Upper lobe of left lung (tissue), 6 donors: Measurements from ENCODE around the gene HHAT. TPM values are rescaled to one million over a fixed set of nuclear protein-coding genes. Genes with fewer than 3 reads are reported as not detected.

ENCODE experiments used
- ATAC-seq, 2 donors: fragments of 200-7000 bp; cut with Tn5 transposase; one replicate each; pipeline ENCODE4 v1.9.1; 2022; ENCODE audit warnings: mild to moderate bottlenecking in 2 of 2, moderate library complexity in 2 of 2; ENCODE audit not compliant: low FRiP score in 2 of 2
- DNase-seq, 2 donors: peaks; one replicate each; pipeline ENCODE4 v3.0.0-alpha.2; 2019 to 2020
- H3K27ac ChIP-seq, 4 donors: fragments of 200-600 bp; sonication (generic); one replicate each; pipeline ENCODE4 v1.5.1; 2016 to 2019
- H3K27me3 ChIP-seq, 4 donors: fragments of 200-600 bp; sonication (generic); one replicate each; pipeline ENCODE4 v1.5.1; 2017 to 2019
- H3K36me3 ChIP-seq, 4 donors: fragments of 200-600 bp; sonication (generic); one replicate each; pipeline ENCODE4 v1.5.1; 2016 to 2019
- H3K4me1 ChIP-seq, 4 donors: fragments of 200-600 bp; sonication (generic); one replicate each; pipeline ENCODE4 v1.5.1; 2018 to 2019
- H3K4me3 ChIP-seq, 4 donors: fragments of 200-600 bp; sonication (generic); one replicate each; pipeline ENCODE4 v1.5.1; 2017 to 2019; ENCODE audit warnings: mild to moderate bottlenecking in 2 of 4, moderate library complexity in 1 of 4
- H3K9me3 ChIP-seq, 4 donors: fragments of 200-600 bp; sonication (generic); one replicate each; pipeline ENCODE4 v1.5.1; 2018 to 2019
- CTCF ChIP-seq, 6 experiments: fragments of 450-650 bp in 4 of 6; fragments of 200-600 bp in 2 of 6; sonication (generic) in 2 of 6; IDR thresholded peaks; one replicate each; pipeline ENCODE4 v1.5.1; 2016 to 2019; ENCODE audit warnings: antibody characterized with exemption in 6 of 6
- EP300 ChIP-seq, 4 donors: sonication (generic); formaldehyde crosslinking; IDR thresholded peaks; one replicate each; pipeline ENCODE4 v1.5.1; 2017; ENCODE audit warnings: antibody characterized with exemption in 4 of 4, control low read depth in 2 of 4
- POLR2A ChIP-seq, 4 donors: fragments of 450-650 bp; IDR thresholded peaks; one replicate each; pipeline ENCODE4 v1.5.1; 2016 to 2017; ENCODE audit warnings: antibody characterized with exemption in 4 of 4, mild to moderate bottlenecking in 2 of 4
- POLR2AphosphoS5 ChIP-seq, 2 donors: sonication (generic); formaldehyde crosslinking; IDR thresholded peaks; one replicate each; pipeline ENCODE4 v1.5.1; 2017; ENCODE audit warnings: antibody characterized with exemption in 2 of 2
- WGBS, 2 donors: methylation state at CpG; one replicate each; pipeline ENCODE4 v1.1.5; 2017 to 2018; 5-methylcytosine and 5-hydroxymethylcytosine counted together
- total RNA-seq, 6 donors: library from RNA; depleted of rRNA in 4 of 6; stranded (reverse); fragments of >200 nt in 4 of 6; gene quantifications; one replicate each; pipeline versions ENCODE4 v1.1.0 to v1.2.1, GENCODE V29; 2016 to 2021
- donor health status: DM: no; HTN: no; CAD: no; lungs with moderate emphysema.
- donor health status: DM: no; HTN: yes; CAD: no; lungs with severe emphysema.

The HHAT gene
- total RNA-seq, 6 donors from 2014 or later, result 4.6 to 8.1 (median 5.7) TPM

- DNase-seq (no peak), ATAC-seq (no peak)
- Histone ChIP-seq H3K27me3 (no peaks in the 10 kb centered on the region), H3K36me3 (no peaks in the 10 kb centered on the region), H3K9me3 (no peaks in the 10 kb centered on the region), H3K4me1 (peaks cover 13 to 32% (median 28%) of the 10 kb centered on the region in 4 donors), H3K27ac (no peak overlapping the region), H3K4me3 (no peak overlapping the region)
- TF ChIP-seq EP300 (IDR thresholded peaks at IDR 0.05) (no peak), POLR2AphosphoS5 (IDR thresholded peaks at IDR 0.05) (no peak), POLR2A (IDR thresholded peaks at IDR 0.05) (no peak), CTCF (IDR thresholded peaks at IDR 0.05) (no peak)
- 64 to 74% methylated on average over 8 of the region's 8 CpGs for WGBS, 2 donors
Measured at GRCh38 chr1:210291081-210291764, 37.5 kb upstream of the HHAT start.

GRCh38 chr1:210291786-210292230 lies 36.9 kb upstream of the HHAT start:
- DNase-seq (no peak), ATAC-seq (peak in 1 of 2 donors; percentile 41)
- Histone ChIP-seq H3K4me3 (peak overlapping the region in 3 of 4 donors; percentile 40 to 57 (median 50)), H3K27ac (peak overlapping the region; percentile 72 to 82 (median 75)), H3K9me3 (no peaks in the 10 kb centered on the region), H3K27me3 (no peaks in the 10 kb centered on the region), H3K4me1 (peaks cover 13 to 32% (median 28%) of the 10 kb centered on the region in 4 donors), H3K36me3 (no peaks in the 10 kb centered on the region)
- TF ChIP-seq EP300 (IDR thresholded peaks at IDR 0.05), result no peak
- WGBS, 2 donors, result 33 to 35% methylated on average over 5 to 9 of the region's 9 CpGs

- peak overlapping the region; percentile 15 to 57 (median 45) for H3K4me3 ChIP-seq
- ATAC-seq (peak; percentile 71 to 92), DNase-seq (peak; percentile 87 to 91)
- no peaks in the 10 kb centered on the region for H3K9me3 ChIP-seq
- WGBS, 2 donors, result 2 to 3% methylated on average over 25 to 48 of the region's 56 CpGs
- H3K36me3 ChIP-seq, result no peaks in the 10 kb centered on the region
- peak in 5 of 6 experiments; percentile 24 to 55 (median 40) for TF ChIP-seq CTCF (IDR thresholded peaks at IDR 0.05)
- TF ChIP-seq POLR2A (IDR thresholded peaks at IDR 0.05), result peak in 2 of 4 donors; percentile 39 to 51
- no peak for TF ChIP-seq POLR2AphosphoS5 (IDR thresholded peaks at IDR 0.05)
- TF ChIP-seq EP300 (IDR thresholded peaks at IDR 0.05), result no peak
- H3K27me3 ChIP-seq, result no peaks in the 10 kb centered on the region
- peaks cover 13 to 32% (median 28%) of the 10 kb centered on the region in 4 donors for H3K4me1 ChIP-seq
- H3K27ac ChIP-seq, result peak overlapping the region; percentile 72 to 82 (median 75)
Measured at GRCh38 chr1:210292231-210292871, 36.4 kb upstream of the HHAT start.

GRCh38 chr1:210293171-210293607 lies 35.5 kb upstream of the HHAT start:
- Histone ChIP-seq H3K27me3 (no peaks in the 10 kb centered on the region), H3K4me1 (peaks cover 13 to 32% (median 28%) of the 10 kb centered on the region in 4 donors), H3K9me3 (no peaks in the 10 kb centered on the region), H3K36me3 (no peaks in the 10 kb centered on the region), H3K27ac (peak overlapping the region; percentile 72 to 82 (median 75)), H3K4me3 (peak overlapping the region in 3 of 4 donors; percentile 40 to 57 (median 50))
- DNase-seq (peak in 1 of 2 donors; percentile 43), ATAC-seq (peak in 1 of 2 donors; percentile 74)
- 44 to 57% methylated on average over 7 of the region's 7 CpGs for WGBS, 2 donors
- no peak for TF ChIP-seq POLR2AphosphoS5 (IDR thresholded peaks at IDR 0.05)
- no peak for TF ChIP-seq EP300 (IDR thresholded peaks at IDR 0.05)
- no peak for TF ChIP-seq CTCF (IDR thresholded peaks at IDR 0.05)
- no peak for TF ChIP-seq POLR2A (IDR thresholded peaks at IDR 0.05)

- DNase-seq (peak; percentile 22 to 34), ATAC-seq (peak in 1 of 2 donors; percentile 36)
- peak overlapping the region in 3 of 4 donors; percentile 27 to 64 (median 33) for H3K27ac ChIP-seq
- 55 to 66% methylated on average over 9 to 10 of the region's 10 CpGs for WGBS, 2 donors
- TF ChIP-seq EP300 (IDR thresholded peaks at IDR 0.05) (no peak), POLR2A (IDR thresholded peaks at IDR 0.05) (no peak), CTCF (IDR thresholded peaks at IDR 0.05) (no peak), POLR2AphosphoS5 (IDR thresholded peaks at IDR 0.05) (no peak)
- H3K4me3 ChIP-seq, result no peak overlapping the region
- no peaks in the 10 kb centered on the region for H3K36me3 ChIP-seq
- H3K4me1 ChIP-seq, result peaks cover 13 to 34% (median 29%) of the 10 kb centered on the region in 4 donors
- no peaks in the 10 kb centered on the region for H3K9me3 ChIP-seq
- no peaks in the 10 kb centered on the region for H3K27me3 ChIP-seq
Measured at GRCh38 chr1:210294999-210295745, 33.5 kb upstream of the HHAT start.
